Stimulated activated CD8-positive, alpha-beta memory T cell treated with anti-CD3 and anti-CD28 coated beads, Interleukin-12 subunit alpha, Interleukin-12 subunit beta, amount 100 ng/mL, for 24 hours (primary cell): ENCODE results near the gene NCKAP5.

Experiments
- DNase-seq: peaks from one replicate; pipeline ENCODE4 v3.0.0-alpha.2; 2020; ENCODE audit errors: extremely low read depth

Gene NCKAP5

DNA sequence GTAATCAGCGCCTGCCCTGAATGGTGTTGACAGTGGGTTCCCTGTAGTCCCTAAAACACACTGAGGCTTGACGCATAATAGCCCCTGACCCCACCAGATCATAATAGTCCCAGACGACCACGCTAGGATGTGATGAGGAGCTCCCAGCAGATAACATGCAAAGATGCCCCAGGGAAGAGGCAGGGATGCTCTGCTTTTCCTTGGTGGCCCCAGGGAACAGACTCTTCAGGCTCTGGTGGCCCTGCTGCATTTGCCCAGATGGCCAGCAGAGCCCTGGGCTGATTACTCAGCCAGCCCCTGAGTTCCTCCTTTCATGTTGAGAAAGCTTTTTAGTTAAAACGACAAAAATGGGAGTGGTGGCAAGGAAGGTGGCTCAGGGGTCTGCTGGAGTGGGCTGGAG, 5.9 kb upstream of the NCKAP5 start:
- no peak for DNase-seq

DNA sequence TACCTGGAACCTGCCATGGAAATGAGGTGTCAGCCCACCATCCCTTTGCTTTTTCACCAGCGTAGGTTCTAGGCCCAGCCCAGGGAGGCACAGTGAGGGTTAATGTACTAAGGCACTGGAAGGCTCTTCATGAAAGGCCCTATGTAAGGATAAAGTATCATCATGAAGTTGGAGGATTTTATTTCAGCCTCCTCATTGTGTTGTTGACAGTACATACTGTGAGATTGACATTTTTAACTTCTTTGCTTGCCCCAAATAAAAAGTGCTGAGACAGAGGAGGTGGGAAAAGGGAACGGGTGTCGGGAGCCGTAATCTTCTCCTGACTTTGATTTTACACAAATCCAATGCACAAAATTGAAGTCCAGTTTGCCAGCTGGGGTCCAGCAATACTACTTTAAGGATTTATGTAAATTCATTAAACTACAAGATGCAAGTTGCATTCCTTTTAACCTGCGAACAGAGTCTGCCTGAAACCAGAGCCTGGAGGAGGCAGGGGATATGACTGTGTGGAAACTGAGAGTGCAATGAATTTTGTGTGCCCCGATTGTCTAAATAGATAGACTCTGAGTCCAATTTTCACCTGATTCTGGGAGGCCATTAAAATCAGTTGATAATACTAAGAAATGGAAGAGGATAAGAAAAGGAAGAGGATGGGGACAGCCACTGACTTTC, 5.4 kb upstream of the NCKAP5 start:
- no peak for DNase-seq

DNA sequence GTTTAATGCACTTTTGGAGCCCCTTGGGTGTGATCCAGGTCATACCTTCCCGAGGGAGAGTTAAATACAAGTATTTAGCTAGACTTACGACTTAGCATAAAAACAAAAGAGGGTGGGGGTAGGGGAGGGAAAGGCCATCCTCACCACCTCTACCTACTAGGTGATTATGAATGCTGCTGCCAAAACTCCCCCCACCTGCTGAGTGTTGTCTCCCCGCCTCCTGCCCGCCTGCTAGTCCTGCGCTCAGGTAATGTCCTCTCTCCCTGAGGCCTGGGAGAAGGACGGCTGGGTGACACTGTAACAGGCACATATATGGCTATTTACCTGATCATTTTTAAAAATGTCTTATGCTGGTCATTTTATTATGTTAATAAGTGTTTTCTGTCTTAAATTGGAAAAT, 3.0 kb upstream of the NCKAP5 start:
- no peak for DNase-seq

- no peak for DNase-seq
Measured at GRCh38 chr2:133570542-133570941, 2.3 kb upstream of the NCKAP5 start.

DNA sequence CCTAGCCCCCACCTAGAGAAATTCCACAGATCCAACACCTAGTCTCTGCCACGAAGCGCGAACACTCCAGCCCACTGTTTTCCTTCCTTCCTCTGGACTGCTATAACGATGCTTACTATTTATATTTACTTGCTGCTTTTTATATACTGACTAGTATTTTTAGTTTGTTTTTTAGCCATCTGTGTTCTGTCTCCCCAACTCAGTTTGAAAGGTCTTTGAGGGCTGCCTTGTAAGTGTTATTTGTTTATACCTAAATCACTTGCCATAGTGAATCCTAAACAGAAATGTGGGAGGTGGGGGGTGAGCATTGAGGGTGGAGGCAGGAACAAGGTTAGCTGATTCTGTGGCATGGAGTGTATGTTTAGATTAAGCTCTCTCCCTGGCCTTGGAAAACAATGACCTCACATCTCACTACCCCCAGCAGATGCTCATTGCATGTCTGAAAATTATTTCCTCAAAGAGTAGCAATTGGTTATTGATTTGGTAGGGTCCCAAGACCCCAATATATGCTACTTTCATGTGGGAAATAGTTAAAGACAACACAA, 1.1 kb upstream of the NCKAP5 start:
- no peak for DNase-seq

DNA sequence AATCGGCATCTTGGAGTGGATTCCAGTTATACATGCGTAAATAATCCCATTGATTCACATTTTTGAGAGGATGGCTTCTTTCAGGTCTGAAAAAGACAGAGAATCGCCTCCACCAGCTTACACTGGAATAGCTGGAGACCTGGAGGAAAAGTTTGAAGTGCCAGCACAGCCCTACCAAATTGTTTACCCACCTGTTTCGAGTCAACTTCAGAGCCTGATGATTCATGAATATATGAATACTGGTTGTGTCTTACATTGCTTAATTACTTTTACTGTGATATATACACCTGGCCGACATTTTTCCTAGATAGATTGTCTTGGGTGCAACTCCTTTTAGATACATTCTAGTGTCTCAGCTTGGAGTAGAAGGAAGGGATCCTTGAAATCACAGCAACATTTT, 335 bp upstream of the NCKAP5 start:
- DNase-seq = no peak

GRCh38 chr2:133562558-133562957, 5.7 kb downstream of the NCKAP5 start:
- no peak for DNase-seq

- no peak for DNase-seq
Measured at GRCh38 chr2:133561045-133561852, 7.0 kb downstream of the NCKAP5 start.

DNA sequence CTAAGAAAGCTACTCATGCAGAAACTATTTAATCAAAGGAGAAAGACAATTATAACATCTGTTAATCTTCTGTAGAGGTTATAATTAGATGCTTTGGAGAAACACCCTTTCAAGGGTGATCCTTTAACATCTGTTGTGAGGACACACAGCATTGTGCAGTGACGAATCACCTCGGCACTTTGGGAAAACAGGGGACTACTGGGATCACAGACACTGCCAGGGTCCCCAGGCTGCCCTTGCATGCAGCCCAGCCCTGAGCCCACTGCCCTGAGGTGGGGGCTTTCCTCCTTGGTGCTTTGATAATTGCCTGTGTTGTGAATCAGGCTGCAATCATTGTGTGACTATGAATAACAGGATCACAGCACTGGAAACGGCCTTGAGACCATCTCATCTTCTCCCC, 10.6 kb downstream of the NCKAP5 start:
- DNase-seq = no peak

GRCh38 chr2:133553838-133554408, 14.3 kb downstream of the NCKAP5 start:
- no peak for DNase-seq

GRCh38 chr2:133553251-133553650, 15.0 kb downstream of the NCKAP5 start:
- no peak for DNase-seq

DNA sequence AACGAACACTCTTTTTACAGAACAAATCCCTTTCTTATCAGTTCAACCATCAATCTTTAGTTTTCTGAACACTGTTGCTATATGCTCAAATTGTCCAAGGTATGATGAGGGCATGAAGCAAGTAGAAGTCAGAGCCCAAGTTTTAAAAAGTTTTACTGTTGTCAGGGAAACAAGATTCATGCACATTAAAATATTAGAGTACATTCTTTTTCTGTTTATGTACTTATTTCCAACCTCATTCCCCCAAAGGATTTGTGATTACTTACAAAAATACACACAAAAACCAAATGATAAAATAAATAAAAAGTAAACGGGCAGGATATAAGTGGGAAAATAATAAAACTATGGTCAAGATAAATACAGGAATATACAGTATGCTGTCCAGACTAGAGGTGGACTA, 15.4 kb downstream of the NCKAP5 start:
- no peak for DNase-seq

- DNase-seq = no peak
Measured at GRCh38 chr2:133541797-133542196, 26.5 kb downstream of the NCKAP5 start.

DNA sequence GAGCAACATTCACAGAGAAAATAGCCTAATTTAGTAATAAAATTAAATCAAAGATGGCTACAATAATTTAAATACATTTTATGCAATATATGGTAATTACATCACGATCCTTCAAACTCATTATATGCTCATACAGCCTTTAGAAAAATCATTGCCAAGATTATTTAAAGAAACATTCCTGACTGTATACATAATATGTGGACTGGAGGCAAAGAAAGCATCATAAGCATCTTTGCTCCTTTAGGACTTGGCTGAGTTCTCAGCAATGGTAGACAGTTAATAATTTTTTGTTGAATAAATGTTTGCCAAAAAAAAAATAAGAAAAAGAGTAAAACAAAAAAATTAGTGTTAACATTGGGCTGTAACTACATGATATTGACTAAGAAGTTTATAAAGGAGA, 26.9 kb downstream of the NCKAP5 start:
- no peak for DNase-seq

GRCh38 chr2:133532919-133533318, 35.3 kb downstream of the NCKAP5 start:
- DNase-seq = no peak

DNA sequence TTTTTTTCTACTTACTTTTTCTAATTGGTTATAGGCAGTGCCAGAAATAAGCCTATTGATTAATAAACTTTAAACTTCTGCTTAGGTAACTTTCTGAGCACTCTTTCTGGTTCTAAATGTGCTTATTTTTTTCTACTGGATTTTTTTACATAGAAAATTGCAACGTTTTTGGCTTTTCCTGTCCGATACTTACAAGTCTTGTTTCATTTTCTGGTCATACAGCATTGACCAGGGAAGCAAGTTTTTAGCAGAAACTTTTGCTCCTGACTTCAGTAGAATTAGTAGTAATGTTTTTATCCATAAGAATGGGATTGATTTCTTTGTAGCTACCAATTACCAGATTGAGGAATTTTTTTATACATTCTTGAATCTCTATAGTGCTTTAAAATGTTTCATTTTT, 36.9 kb downstream of the NCKAP5 start:
- DNase-seq = no peak

DNA sequence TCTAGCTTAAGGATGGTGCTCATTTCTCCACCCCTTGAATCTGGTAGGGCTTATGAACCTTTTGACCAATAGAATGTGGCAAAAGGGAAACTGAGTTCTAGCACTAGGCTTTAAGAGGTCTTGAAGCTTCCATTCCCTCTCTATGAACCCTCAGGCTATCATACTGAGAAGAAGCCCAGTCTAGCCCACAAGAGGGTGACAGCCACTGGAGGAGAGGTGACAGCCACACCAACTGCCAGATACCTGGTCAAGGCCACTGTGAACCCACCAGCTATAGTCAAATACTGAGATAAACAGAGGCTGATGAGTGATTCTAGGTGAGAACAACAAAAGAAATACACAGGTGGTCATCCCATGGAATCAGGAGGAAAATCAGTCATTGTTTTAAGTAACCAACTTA, 37.6 kb downstream of the NCKAP5 start:
- no peak for DNase-seq

GRCh38 chr2:133526530-133527300, 41.5 kb downstream of the NCKAP5 start:
- DNase-seq = no peak

- DNase-seq = no peak
Measured at GRCh38 chr2:133525613-133526529, 42.4 kb downstream of the NCKAP5 start.

DNA sequence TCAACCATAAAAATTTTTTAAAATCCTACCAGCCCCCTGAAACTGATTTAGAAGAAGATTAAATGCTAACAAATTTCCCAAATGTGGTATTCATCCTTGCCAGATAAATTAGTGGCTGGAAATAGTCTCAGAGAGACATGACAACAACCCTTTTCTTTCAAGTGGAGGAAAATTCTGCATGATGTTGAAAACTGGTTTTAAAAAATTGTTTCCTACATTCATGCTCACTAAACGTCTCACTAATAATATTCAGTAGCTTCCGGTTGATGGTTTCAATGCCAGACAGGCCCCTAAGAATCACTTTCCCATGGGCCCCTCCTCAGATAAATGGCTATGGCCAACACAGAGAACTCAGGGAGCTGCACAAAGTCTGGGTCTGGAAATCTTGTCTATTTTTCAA, 43.2 kb downstream of the NCKAP5 start:
- DNase-seq = no peak

DNA sequence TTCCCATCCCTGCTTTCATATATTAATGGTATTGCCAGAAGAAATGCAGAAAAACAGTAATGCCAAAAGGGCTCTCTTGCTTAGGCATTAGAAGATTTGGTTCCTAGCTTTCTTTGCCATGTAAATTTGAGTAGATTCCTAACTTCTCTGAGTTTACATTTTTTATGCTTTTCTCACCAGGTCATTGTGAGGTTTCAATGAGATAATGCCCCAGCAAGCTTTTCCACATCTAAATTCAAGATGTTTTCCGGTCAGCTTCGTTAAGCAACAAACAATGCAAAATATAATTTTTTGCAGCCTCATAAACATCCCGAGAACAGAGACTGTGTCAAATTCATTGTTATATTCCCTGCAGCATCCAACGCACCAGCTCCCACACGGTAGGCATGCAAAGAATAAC, 44.9 kb downstream of the NCKAP5 start:
- DNase-seq = no peak
